ENCODE results near the gene USP5. TPM values are rescaled to one million over a fixed set of nuclear protein-coding genes. Genes with fewer than 3 reads are reported as not detected.
A peak's percentile ranks its signal among the peaks of the same experiment; 100 is the strongest.

Gene USP5
- total RNA-seq, 6 experiments from 2014 or later: 149 to 211 (median 182) TPM

- peak overlapping the region; percentile 92 for H3K27ac Mint-ChIP-seq
- H3K27me3 Mint-ChIP-seq (ENCODE audit: insufficient read depth): peaks cover 23% of the 10 kb centered on the region
- DNase-seq: no peak
- peaks cover 60% of the 10 kb centered on the region for H3K4me1 Mint-ChIP-seq (ENCODE audit: low read depth)
- H3K4me3 Mint-ChIP-seq: peak overlapping the region; percentile 82
- H3K9me3 Mint-ChIP-seq: no peaks in the 10 kb centered on the region
- TF ChIP-seq CTCF (IDR thresholded peaks at IDR 0.05): no peak
- H3K36me3 Mint-ChIP-seq (ENCODE audit: low read depth): peaks cover 8% of the 10 kb centered on the region
Observed at GRCh38 chr12:6826734-6827436, 25.1 kb upstream of the USP5 start.

- peaks cover 54% of the 10 kb centered on the region for H3K4me1 Mint-ChIP-seq (ENCODE audit: low read depth)
- no peaks in the 10 kb centered on the region for H3K9me3 Mint-ChIP-seq
- DNase-seq: peak; percentile 72
Observed at GRCh38 chr12:6827437-6827911, 24.5 kb upstream of the USP5 start.

GRCh38 chr12:6827982-6828780 lies 23.8 kb upstream of the USP5 start, which contains the start of gene P3H3:
TSS of gene P3H3 (plus strand) at chr12:6828407. CDS start at chr12:6828441, 34 bp downstream.
- H3K4me3 Mint-ChIP-seq: peak within 1 kb of the TSS; percentile 99
- H3K27ac Mint-ChIP-seq: peak within 1 kb of the TSS; percentile 95
- peak; percentile 53 for DNase-seq
- peak; percentile 8; the same call in 1 of the 2 replicates for TF ChIP-seq CTCF (IDR thresholded peaks at IDR 0.05)
- H3K36me3 Mint-ChIP-seq (ENCODE audit: low read depth): peaks cover 8% of the 10 kb centered on the region
- no peaks in the 10 kb centered on the region for H3K9me3 Mint-ChIP-seq
- H3K27me3 Mint-ChIP-seq (ENCODE audit: insufficient read depth): peaks cover 12% of the 10 kb centered on the region
- H3K4me1 Mint-ChIP-seq (ENCODE audit: low read depth): peaks cover 51% of the 10 kb centered on the region

More at GRCh38 chr12:6827437-6827911, 24.5 kb upstream of the USP5 start:
- H3K36me3 Mint-ChIP-seq (ENCODE audit: low read depth): peaks cover 8% of the 10 kb centered on the region
- peak overlapping the region; percentile 92 for H3K27ac Mint-ChIP-seq
- H3K4me3 Mint-ChIP-seq: peak overlapping the region; percentile 82
- TF ChIP-seq CTCF (IDR thresholded peaks at IDR 0.05): no peak
- H3K27me3 Mint-ChIP-seq (ENCODE audit: insufficient read depth): peaks cover 17% of the 10 kb centered on the region

- no peak for DNase-seq
- peak overlapping the region; percentile 99 for H3K4me3 Mint-ChIP-seq
- H3K36me3 Mint-ChIP-seq (ENCODE audit: low read depth): peaks cover 12% of the 10 kb centered on the region
- 0 out of 2 replicates have a peak, but pooled peaks have one; percentile 3 for TF ChIP-seq CTCF (IDR thresholded peaks at IDR 0.05)
- H3K27ac Mint-ChIP-seq: peak overlapping the region; percentile 95
- H3K4me1 Mint-ChIP-seq (ENCODE audit: low read depth): peaks cover 53% of the 10 kb centered on the region
- H3K27me3 Mint-ChIP-seq (ENCODE audit: insufficient read depth): peaks cover 12% of the 10 kb centered on the region
- H3K9me3 Mint-ChIP-seq: no peaks in the 10 kb centered on the region
Observed at GRCh38 chr12:6828781-6829535, 23.0 kb upstream of the USP5 start.

- peak overlapping the region; percentile 99 for H3K4me3 Mint-ChIP-seq
- H3K9me3 Mint-ChIP-seq: no peaks in the 10 kb centered on the region
- DNase-seq: no peak
- peaks cover 19% of the 10 kb centered on the region for H3K36me3 Mint-ChIP-seq (ENCODE audit: low read depth)
- H3K4me1 Mint-ChIP-seq (ENCODE audit: low read depth): peaks cover 51% of the 10 kb centered on the region
- H3K27me3 Mint-ChIP-seq (ENCODE audit: insufficient read depth): peaks cover 10% of the 10 kb centered on the region
- peak overlapping the region; percentile 95 for H3K27ac Mint-ChIP-seq
- peak; percentile 31 for TF ChIP-seq CTCF (IDR thresholded peaks at IDR 0.05)
Observed at GRCh38 chr12:6829536-6830220, 22.3 kb upstream of the USP5 start.
